ENCODE data around the gene FOXP3.
A peak's percentile ranks its signal among the peaks of the same experiment; 100 is the strongest.

Gene FOXP3

GRCh38 chrX:49247916-49248811 lies 16.3 kb downstream of the FOXP3 start:
- no peak for DNase-seq

DNA sequence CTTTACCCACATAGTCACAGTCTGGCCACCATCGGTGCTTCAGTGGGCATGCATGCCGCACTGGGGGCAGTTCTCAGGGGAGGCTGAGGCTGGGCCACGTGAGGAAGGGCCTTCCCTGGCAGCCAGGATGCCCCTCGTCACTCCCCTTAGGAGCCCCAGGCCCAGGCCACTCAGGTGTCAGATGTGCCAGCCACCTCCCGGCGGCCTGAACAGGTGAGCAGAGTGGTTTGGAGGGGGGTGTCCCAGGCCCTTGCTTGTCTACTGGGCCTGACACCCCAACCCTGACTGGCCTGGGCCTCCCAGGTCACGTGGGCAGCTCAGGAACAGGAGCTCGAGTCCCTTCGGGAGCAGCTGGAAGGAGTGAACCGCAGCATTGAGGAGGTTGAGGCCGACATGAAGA lies 17.2 kb downstream of the FOXP3 start:
- no peak for DNase-seq

GRCh38 chrX:49246541-49246940 lies 18.0 kb downstream of the FOXP3 start:
- no peak for DNase-seq

DNA sequence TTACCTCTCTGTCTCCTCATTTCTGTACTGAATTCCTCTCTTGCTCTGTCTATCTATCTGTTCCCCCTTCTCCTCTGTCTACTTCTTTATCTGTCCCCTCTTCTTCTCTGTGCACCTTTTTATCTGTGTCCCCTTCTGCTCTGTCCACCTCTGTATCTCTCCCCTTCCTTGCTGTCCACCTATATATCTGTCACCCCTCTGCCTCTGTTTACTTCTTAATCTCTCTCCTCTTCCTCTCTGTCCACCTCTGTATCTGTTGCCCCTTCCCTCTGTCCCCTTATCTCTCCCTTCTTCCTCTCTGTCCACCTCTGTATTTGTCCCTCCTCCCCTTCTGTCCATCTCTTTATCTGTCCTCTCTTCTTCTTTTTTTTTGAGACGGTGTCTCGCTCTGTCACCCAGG lies 20.3 kb downstream of the FOXP3 start:
- no peak for DNase-seq

GRCh38 chrX:49243166-49243565 lies 21.3 kb downstream of the FOXP3 start:
- no peak for DNase-seq

- DNase-seq: no peak
Measured at GRCh38 chrX:49242545-49243066, 21.9 kb downstream of the FOXP3 start.

- no peak for DNase-seq
Measured at GRCh38 chrX:49238735-49239134, 25.8 kb downstream of the FOXP3 start.

- no peak for DNase-seq
Measured at GRCh38 chrX:49237060-49237459, 27.4 kb downstream of the FOXP3 start.

DNA sequence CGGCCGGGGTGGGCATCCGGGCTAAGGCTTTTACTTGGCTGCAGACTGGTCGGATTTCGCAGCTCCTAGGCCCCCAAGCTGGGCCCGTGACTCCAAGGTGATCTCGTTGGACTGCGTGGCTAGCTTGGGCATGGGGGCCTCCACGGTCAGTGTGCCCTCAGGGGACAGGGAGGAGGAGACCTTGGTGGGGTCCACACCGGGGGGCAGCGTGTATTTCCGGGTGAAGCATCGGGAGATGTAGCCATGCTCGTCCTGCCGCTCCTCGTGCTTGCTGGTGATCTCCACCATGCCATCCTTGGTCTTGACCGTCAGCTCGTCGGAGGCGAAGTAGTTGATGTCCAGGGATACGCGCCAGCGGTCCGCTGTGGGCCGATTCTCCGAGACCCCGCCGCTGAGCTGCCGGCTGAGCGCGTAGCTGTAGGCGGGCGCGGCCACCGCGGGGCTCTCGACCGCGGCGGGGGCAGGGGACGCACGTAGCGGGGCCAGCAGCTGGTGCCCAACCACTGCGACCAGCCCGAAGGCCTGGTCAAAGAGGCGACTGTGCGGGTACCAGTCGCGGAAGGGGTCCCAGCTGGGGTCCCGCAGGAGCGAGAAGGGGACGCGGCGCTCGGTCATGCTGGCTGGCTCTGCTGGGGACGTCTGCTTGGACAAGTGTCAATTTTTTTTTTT lies 30.5 kb downstream of the FOXP3 start:
- DNase-seq: no peak

DNA sequence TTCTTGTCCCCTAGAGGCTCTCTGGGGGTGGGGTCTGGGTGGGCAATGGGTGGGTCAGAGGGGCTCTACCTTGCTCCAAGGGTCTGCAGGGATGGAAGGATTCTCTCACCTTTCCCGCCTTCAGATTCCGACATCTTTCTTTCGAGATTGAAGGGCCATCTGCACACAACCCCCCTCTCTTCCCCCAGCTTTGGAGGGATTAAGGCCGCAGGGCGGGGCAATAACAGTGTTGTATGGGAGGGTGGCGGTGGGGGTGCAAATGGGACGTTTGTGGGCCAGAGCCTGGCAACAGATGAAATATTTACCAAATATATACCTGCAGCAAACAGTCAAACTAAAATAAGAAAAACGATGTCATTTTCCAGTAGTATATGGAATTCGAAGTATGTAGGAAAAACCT lies 31.3 kb downstream of the FOXP3 start, which contains the start of gene CACNA1F:
CACNA1F (minus strand) TSS at position 165 of the 400 bp plus-strand sequence; CDS start at position 134, 31 bp downstream.
- no peak for DNase-seq

- no peak for DNase-seq
Measured at GRCh38 chrX:49232525-49232924, 32.0 kb downstream of the FOXP3 start.

DNA sequence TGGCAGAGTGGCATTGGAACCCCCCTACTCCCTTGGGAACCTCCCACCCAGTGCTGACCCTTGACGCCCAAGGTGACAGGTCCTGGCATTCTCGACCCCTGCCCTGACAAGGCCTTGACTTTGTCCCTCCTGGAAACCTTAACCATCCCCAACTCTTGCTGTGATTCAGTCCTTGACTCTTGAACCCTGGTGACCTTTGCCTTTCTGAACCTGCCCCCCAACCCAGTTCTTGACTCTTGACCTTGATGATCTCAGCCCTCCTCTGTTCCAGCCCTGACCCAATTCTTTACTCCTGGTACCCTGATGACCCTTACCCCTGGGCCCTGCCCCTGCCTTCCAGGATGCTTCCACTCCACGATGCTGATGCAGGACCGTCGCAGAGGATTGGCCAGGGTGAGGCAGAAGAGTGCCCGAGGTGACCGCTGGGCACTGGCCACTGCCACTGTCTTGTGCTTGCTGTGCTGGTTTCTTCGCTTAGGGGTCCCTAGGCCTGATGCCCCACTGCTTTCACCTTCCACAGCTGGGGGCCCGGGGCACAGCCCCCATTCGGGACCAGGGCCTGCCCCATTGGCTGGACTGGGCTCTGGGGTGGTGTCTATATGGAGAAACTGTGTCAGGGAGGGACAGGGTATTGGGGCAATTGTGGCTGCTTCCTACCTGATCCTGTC lies 33.0 kb downstream of the FOXP3 start:
- DNase-seq: no peak

- peak; percentile 57 for DNase-seq
Measured at GRCh38 chrX:49230500-49231232, 33.8 kb downstream of the FOXP3 start.

GRCh38 chrX:49228185-49228584 lies 36.3 kb downstream of the FOXP3 start:
- DNase-seq: no peak

- DNase-seq: no peak
Measured at GRCh38 chrX:49227726-49228125, 36.8 kb downstream of the FOXP3 start.

GRCh38 chrX:49226946-49227345 lies 37.6 kb downstream of the FOXP3 start:
- no peak for DNase-seq

DNA sequence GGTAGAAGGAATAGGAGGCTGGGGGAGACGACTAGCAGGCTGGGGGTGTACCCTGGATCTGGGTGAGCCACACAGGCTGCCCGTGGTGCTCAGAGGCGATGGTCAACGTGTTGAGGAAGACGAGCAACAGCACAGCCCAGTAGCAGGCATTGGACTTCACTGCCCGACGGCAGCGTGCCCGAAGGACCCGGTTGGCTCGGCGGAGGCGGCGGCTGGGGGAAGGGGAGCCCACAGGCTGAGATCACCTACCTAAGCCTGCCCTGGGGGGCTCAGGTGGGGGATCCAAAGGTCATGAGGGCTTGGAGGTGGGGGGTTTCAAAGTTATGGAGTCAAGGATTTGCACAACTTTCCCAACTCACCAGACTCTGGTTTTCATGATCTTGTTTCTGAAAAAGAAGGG lies 38.7 kb downstream of the FOXP3 start:
- no peak for DNase-seq

DNA sequence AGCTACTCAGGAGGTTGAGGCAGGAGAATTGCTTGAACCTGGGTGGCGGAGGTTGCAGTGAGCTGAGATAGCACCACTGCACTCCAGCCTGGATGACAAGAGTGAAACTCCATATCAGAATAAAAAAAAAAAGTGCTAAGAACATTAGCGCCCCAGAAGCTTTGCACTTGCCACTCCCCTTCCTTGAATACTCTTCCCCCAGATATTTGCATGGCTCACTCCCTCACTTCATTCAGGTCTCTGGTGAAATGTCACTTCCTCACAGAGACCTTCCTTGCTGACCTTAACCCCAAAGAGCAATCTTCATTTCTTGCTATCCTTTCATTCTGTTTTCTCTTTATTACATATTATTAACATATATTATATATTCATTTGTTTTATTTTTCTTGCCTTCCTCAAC lies 42.6 kb downstream of the FOXP3 start:
- no peak for DNase-seq

- DNase-seq: no peak
Measured at GRCh38 chrX:49220100-49220499, 44.4 kb downstream of the FOXP3 start.

- no peak for DNase-seq
Measured at GRCh38 chrX:49214996-49215526, 49.4 kb downstream of the FOXP3 start.

- DNase-seq: no peak
Measured at GRCh38 chrX:49214416-49214815, 50.1 kb downstream of the FOXP3 start.

DNA sequence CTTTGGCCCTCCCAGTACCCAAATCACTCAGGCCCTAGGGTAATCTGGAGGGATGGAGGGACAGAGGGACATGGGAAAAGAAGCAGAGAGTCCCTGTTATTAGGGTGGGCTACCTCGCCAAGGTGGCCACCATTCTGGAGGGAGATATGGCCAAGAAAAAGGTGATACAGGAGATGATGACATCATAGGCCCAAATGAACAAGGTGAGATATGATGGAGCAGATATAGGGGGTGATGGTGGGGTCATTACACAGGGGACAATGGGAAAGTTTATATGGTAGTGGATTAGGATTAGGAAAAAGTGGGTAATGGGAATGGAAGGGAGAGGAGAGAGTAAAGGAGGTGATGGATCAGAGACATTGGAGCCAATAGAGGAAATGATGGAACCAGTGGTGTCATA lies 51.6 kb downstream of the FOXP3 start:
- no peak for DNase-seq
